Gastrocnemius medialis (tissue), 4 donors: ENCODE data around the gene CHAF1A.

Source experiments
- CTCF ChIP-seq, 5 experiments: fragments of 450-650 bp in 3 of 5; fragments of 200-600 bp in 2 of 5; sonication (generic) in 2 of 5; IDR thresholded peaks in 4 of 5; conservative IDR thresholded peaks in 1 of 5; 1 replicate in 4 of 5; 2 replicates in 1 of 5; pipeline ENCODE4 v1.5.1; 2016 to 2019; ENCODE audit warnings: antibody characterized with exemption in 5 of 5, mild to moderate bottlenecking in 3 of 5, moderate library complexity in 3 of 5
- POLR2A ChIP-seq, 2 donors: fragments of 450-650 bp; IDR thresholded peaks; one replicate each; pipeline ENCODE4 v1.6.1; 2017; ENCODE audit warnings: antibody characterized with exemption in 2 of 2, mild to moderate bottlenecking in 2 of 2, moderate library complexity in 2 of 2

GRCh38 chr19:4402171-4403004 lies at the start of gene CHAF1A:
- TF ChIP-seq CTCF (IDR thresholded peaks at IDR 0.05 in 4 of 5, conservative IDR thresholded peaks at IDR 0.05 in 1 of 5) (peak in 2 of 5 experiments; percentile 38 to 57), POLR2A (IDR thresholded peaks at IDR 0.05) (peak; percentile 64 to 84)
